Caco-2 (cell line): Measurements from ENCODE around the gene CAPN15. TPM values are rescaled to one million over a fixed set of nuclear protein-coding genes. Genes with fewer than 3 reads are reported as not detected.

ENCODE experiments used
- BruUV-seq: library from RNA; stranded (reverse); fragments of 400-500 nt; replicated peaks from 2 replicates; lab custom pipeline; 2021; lab: Mats Ljungman, UMichigan
- CTCF ChIA-PET: fragments of 300-600 bp; sonication (Branson Sonifier 250); formaldehyde crosslinking; loops from one replicate; lab custom pipeline; 2022; ENCODE audit warnings: antibody characterized with exemption; lab: Charles Lee
- POLR2A ChIA-PET: fragments of 300-600 bp; sonication (Branson Sonifier 250); formaldehyde crosslinking; loops from one replicate; lab custom pipeline; 2022; ENCODE audit warnings: antibody characterized with exemption; lab: Charles Lee
- DNase-seq, 2 experiments: peaks; one replicate each; pipeline versions ENCODE4 v3.0.0 to v3.0.0-alpha.2; 2020 to 2022
- H3K27me3 ChIP-seq: replicated peaks from 2 replicates; pipeline ENCODE4 v1.6.0; 2011; ENCODE audit warnings: low read length; ENCODE audit not compliant: control insufficient read depth, insufficient read depth
- H3K36me3 ChIP-seq: 2 replicates; pipeline ENCODE4 v1.5.1; 2011; ENCODE audit warnings: low read length; ENCODE audit not compliant: control insufficient read depth, insufficient read depth
- H3K4me1 ChIP-seq: fragments of 250-450 bp; sonication (Bioruptor Pico); 2 replicates; pipeline ENCODE4 v1.5.1; 2020; ENCODE audit warnings: mild to moderate bottlenecking
- H3K4me3 ChIP-seq: 2 replicates; pipeline ENCODE4 v1.5.1; 2011; ENCODE audit warnings: low read depth, mild to moderate bottlenecking, control low read depth, low read length
- H3K9me3 ChIP-seq: fragments of 250-450 bp; sonication (Bioruptor Pico); 2 replicates; pipeline ENCODE4 v1.5.1; 2020; ENCODE audit warnings: mild to moderate bottlenecking, moderate library complexity
- H3K27ac Mint-ChIP-seq: one replicate; pipeline ENCODE4 v1.8.0; 2022; ENCODE audit warnings: mixed read lengths; ENCODE audit not compliant: unreplicated experiment
- H3K27me3 Mint-ChIP-seq: one replicate; pipeline ENCODE4 v1.8.0; 2022; ENCODE audit warnings: mixed read lengths; ENCODE audit not compliant: insufficient read depth, unreplicated experiment
- H3K36me3 Mint-ChIP-seq: one replicate; pipeline ENCODE4 v1.8.0; 2022; ENCODE audit warnings: mild to moderate bottlenecking, mixed read lengths; ENCODE audit not compliant: insufficient read depth, unreplicated experiment
- H3K4me1 Mint-ChIP-seq: one replicate; pipeline ENCODE4 v1.8.0; 2022; ENCODE audit warnings: low read depth, mixed read lengths; ENCODE audit not compliant: unreplicated experiment
- H3K4me3 Mint-ChIP-seq: one replicate; pipeline ENCODE4 v1.8.0; 2022; ENCODE audit warnings: mild to moderate bottlenecking, moderate library complexity, mixed read lengths; ENCODE audit not compliant: unreplicated experiment
- H3K9me3 Mint-ChIP-seq: one replicate; pipeline ENCODE4 v1.8.0; 2022; ENCODE audit warnings: mixed read lengths; ENCODE audit not compliant: unreplicated experiment
- intact Hi-C: fragments of 100-400 bp; cut with micrococcal nuclease; formaldehyde crosslinking; loops from one replicate; pipeline ENCODE4 v1.10.0; 2022; ENCODE audit not compliant: unreplicated experiment
- total RNA-seq: library from RNA; stranded (reverse); gene quantifications from 2 replicates; pipeline ENCODE4 v1.2.3, GENCODE V29; 2022
- TF ChIP-seq, protein P1 (sequence below), 2 experiments: fragments of 200-600 bp in 1 of 2; IDR thresholded peaks; 1 replicate in 1 of 2; 2 replicates in 1 of 2; pipeline versions ENCODE4 v1.5.1 to v1.8.0; 2011 to 2022; ENCODE audit warnings: antibody characterized with exemption in 1 of 2, control low read depth in 1 of 2, inconsistent platforms in 1 of 2, low read depth in 1 of 2, low read length in 1 of 2, mild to moderate bottlenecking in 1 of 2, moderate library complexity in 1 of 2; ENCODE audit not compliant: insufficient read depth in 1 of 2, severe bottlenecking in 1 of 2, unreplicated experiment in 1 of 2

The CAPN15 gene
- total RNA-seq, 1 experiment from 2014 or later: 85.3 TPM

DNA sequence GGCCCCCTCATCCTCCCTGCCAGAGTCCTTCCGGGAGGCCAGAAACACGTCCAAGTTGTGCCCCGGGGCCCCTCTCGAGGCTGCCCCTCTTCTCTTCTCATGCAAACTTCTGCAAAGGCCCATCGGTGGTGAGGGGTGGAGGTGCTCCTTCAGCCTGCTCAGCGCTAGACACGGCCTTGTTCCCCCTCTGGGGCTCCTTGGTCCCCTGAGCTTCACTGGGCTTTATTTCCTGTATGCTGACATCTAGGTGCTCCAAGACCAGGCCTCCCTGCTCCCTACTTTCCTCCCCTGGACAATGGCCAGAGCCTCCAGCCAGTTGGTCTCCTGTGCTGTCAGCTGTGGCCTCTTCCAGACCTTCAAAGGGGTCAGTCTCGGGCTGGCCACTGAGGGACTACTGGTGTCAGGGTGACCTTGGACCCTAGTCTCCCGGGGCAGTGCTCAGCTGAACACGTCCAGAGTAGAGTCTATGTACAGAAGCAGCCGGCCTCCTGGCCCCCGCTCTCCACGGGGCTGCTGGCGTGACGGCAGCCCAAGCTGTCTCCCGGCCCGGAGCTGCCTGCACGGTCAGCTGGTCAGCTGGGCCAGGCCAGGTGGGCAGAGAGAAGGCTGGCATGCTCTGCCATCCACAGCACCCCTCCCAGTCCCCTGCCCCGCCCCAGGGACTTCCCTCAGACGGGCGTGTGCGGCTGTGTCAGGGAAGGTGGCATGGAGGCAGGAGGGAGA lies 30.9 kb downstream of the CAPN15 start:
- no peaks in the 10 kb centered on the region for H3K9me3 Mint-ChIP-seq
- H3K4me1 Mint-ChIP-seq: no peaks in the 10 kb centered on the region
- DNase-seq: no peak
- H3K4me3 Mint-ChIP-seq: no peak overlapping the region
- TF ChIP-seq, protein P1, sequence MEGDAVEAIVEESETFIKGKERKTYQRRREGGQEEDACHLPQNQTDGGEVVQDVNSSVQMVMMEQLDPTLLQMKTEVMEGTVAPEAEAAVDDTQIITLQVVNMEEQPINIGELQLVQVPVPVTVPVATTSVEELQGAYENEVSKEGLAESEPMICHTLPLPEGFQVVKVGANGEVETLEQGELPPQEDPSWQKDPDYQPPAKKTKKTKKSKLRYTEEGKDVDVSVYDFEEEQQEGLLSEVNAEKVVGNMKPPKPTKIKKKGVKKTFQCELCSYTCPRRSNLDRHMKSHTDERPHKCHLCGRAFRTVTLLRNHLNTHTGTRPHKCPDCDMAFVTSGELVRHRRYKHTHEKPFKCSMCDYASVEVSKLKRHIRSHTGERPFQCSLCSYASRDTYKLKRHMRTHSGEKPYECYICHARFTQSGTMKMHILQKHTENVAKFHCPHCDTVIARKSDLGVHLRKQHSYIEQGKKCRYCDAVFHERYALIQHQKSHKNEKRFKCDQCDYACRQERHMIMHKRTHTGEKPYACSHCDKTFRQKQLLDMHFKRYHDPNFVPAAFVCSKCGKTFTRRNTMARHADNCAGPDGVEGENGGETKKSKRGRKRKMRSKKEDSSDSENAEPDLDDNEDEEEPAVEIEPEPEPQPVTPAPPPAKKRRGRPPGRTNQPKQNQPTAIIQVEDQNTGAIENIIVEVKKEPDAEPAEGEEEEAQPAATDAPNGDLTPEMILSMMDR (IDR thresholded peaks at IDR 0.05; ENCODE audit: insufficient read depth in 1 of 2, low read depth in 1 of 2, low read length in 1 of 2, severe bottlenecking in 1 of 2, unreplicated experiment in 1 of 2): no peak
- H3K27ac Mint-ChIP-seq: no peak overlapping the region
- H3K4me1 ChIP-seq: no peaks in the 10 kb centered on the region
- intact Hi-C loops: no loop called here
- ChIA-PET CTCF (no interaction called here), POLR2A (interaction anchor here (0.6 kb wide), 1 partner anchor 75 kb away, joined by 3 read pairs; no protein-coding TSS in a partner anchor)
- no peaks in the 10 kb centered on the region for H3K27me3 ChIP-seq
- no TSS peak for BruUV-seq
- no peaks in the 10 kb centered on the region for H3K36me3 ChIP-seq
- no peaks in the 10 kb centered on the region for H3K9me3 ChIP-seq
- H3K36me3 Mint-ChIP-seq: no peaks in the 10 kb centered on the region
- H3K4me3 ChIP-seq: no peak overlapping the region
- no peaks in the 10 kb centered on the region for H3K27me3 Mint-ChIP-seq

DNA sequence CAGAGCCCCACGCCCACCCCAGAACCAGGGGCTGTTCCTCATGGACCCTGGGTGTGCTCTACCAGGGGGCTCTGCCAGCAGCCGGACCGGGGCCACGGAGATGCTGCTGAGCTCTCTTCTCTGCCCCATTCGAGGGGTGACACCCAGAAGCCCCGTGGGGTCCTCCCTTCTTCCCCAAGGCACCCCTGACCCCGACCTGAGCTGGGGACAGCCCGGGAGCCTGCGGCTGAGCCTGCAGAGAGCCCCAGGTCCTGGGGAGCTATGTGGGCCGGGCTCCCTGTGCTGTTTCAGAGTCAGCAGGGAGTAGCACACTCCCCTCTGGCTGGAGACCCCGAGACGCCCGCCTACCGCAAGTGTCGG lies 31.5 kb downstream of the CAPN15 start:
- DNase-seq: no peak
- no peaks in the 10 kb centered on the region for H3K9me3 Mint-ChIP-seq
- H3K4me1 ChIP-seq: no peaks in the 10 kb centered on the region
- H3K4me3 ChIP-seq: no peak overlapping the region
- no peaks in the 10 kb centered on the region for H3K27me3 Mint-ChIP-seq
- H3K4me3 Mint-ChIP-seq: no peak overlapping the region
- no peaks in the 10 kb centered on the region for H3K36me3 Mint-ChIP-seq
- no peaks in the 10 kb centered on the region for H3K4me1 Mint-ChIP-seq
- H3K36me3 ChIP-seq: no peaks in the 10 kb centered on the region
- POLR2A ChIA-PET: no interaction called here
- TF ChIP-seq, protein P1 (IDR thresholded peaks at IDR 0.05; ENCODE audit: insufficient read depth in 1 of 2, low read depth in 1 of 2, low read length in 1 of 2, severe bottlenecking in 1 of 2, unreplicated experiment in 1 of 2): no peak
- CTCF ChIA-PET: no interaction called here
- no TSS peak for BruUV-seq
- no peaks in the 10 kb centered on the region for H3K27me3 ChIP-seq
- intact Hi-C loops: no loop called here
- H3K9me3 ChIP-seq: no peaks in the 10 kb centered on the region
- H3K27ac Mint-ChIP-seq: no peak overlapping the region

DNA sequence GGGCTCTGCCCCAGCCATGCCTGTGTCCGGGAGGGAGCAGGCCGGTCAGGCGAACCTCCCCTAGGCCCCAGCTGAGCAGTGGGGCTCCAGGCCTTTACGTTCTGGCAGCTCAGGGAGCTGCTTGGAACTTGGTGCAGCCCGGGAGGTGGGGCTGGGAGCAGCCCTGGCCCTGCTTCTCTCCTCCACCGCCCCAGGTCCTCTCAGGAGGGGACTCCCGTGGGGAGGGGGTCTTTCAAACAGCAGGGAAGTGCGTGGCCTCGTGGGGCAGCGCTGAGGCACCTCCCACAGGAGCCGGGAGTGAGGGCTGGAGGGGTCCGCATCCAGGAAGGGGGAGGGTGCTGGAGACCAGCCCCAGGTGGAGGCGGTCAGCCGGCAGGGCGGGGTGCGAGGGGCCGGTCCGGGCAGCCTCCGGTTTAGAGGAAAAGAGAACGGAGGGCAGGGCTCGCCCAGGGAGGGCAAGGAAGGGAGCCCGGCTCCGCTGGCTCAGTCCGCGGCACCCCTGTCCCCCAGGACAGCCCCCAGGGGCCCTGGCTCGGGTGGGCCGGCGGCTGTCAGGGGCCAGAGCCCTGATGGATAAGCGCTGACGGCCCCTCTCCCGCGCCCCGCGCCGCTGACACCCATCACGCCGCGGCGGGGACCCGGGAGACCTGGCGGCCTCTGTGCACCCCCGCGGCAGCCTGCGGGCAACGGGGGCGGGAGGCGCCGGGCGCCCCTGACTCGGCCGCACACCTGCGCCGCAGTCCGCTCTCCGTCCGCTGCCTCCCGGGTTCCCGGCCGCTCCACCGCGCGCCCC lies 32.1 kb downstream of the CAPN15 start:
- Mint-ChIP-seq H3K27ac (no peak overlapping the region), H3K4me3 (no peak overlapping the region), H3K27me3 (no peaks in the 10 kb centered on the region), H3K9me3 (no peaks in the 10 kb centered on the region), H3K4me1 (no peaks in the 10 kb centered on the region), H3K36me3 (no peaks in the 10 kb centered on the region)
- BruUV-seq: no TSS peak
- ChIA-PET POLR2A (no interaction called here), CTCF (no interaction called here)
- Histone ChIP-seq H3K4me3 (no peak overlapping the region), H3K9me3 (no peaks in the 10 kb centered on the region), H3K27me3 (no peaks in the 10 kb centered on the region), H3K36me3 (no peaks in the 10 kb centered on the region), H3K4me1 (no peaks in the 10 kb centered on the region)
- DNase-seq: no peak
- intact Hi-C loops: no loop called here
- TF ChIP-seq, protein P1 (IDR thresholded peaks at IDR 0.05; ENCODE audit: insufficient read depth in 1 of 2, low read depth in 1 of 2, low read length in 1 of 2, severe bottlenecking in 1 of 2, unreplicated experiment in 1 of 2): no peak
